PFSK-1 (cell line): ENCODE results near the gene KLHL13.

Experiments
- FOXP2 ChIP-seq: optimal IDR thresholded peaks from 2 replicates; pipeline ENCODE3; 2011; ENCODE audit warnings: borderline replicate concordance, control low read depth, inconsistent platforms; ENCODE audit not compliant: insufficient read depth; ENCODE audit errors: extremely low read length, extremely low read depth
- POLR2AphosphoS5 ChIP-seq: IDR thresholded peaks from 2 replicates; pipeline ENCODE4 v1.6.1; 2012; ENCODE audit warnings: low read depth, mild to moderate bottlenecking, control low read depth, low read length, moderate library complexity
- REST ChIP-seq, 2 experiments: IDR thresholded peaks; 2 replicates each; pipeline versions ENCODE4 v1.6.1 to v1.8.0; 2011 to 2012; ENCODE audit warnings: low read depth in 2 of 2, low read length in 2 of 2, control low read depth in 1 of 2, inconsistent platforms in 1 of 2, mild to moderate bottlenecking in 1 of 2, moderate library complexity in 1 of 2; ENCODE audit not compliant: insufficient read depth in 1 of 2
- TAF1 ChIP-seq: IDR thresholded peaks from 2 replicates; pipeline ENCODE4 v1.6.1; 2012; ENCODE audit warnings: low read length, control low read depth, borderline replicate concordance; ENCODE audit not compliant: insufficient read depth

- TF ChIP-seq POLR2AphosphoS5 (no peak), FOXP2 (no peak), TAF1 (no peak), REST (IDR thresholded peaks at IDR 0.05; ENCODE audit: insufficient read depth in 1 of 2, low read depth in 2 of 2, low read length in 2 of 2) (no peak)
These were observed 93.9 kb downstream of the KLHL13 start for GRCh38 chrX:118022753-118023152.
